Activated CD8-positive, alpha-beta T cell treated with anti-CD3 and anti-CD28 coated beads, Interleukin-2, amount 10 ng/mL, durations not matched to agents 7 days and 5 days (primary cell): ENCODE measurements around the gene PYROXD2. TPM values are rescaled to one million over a fixed set of nuclear protein-coding genes. Genes with fewer than 3 reads are reported as not detected.
"Not testable (repeated sequence)": the region's sequence is repeated elsewhere in the genome, so short reads cannot be mapped to it uniquely, and the experiment has no call there.

Experiments
- ATAC-seq: fragments of 150-1000 bp; cut with Tn5 transposase; one replicate; pipeline ENCODE4 v1.10.0; 2021; ENCODE audit warnings: moderate library complexity
- CTCF ChIA-PET: fragments of 350-600 bp; sonication (Branson Sonifier 250); formaldehyde crosslinking; loops from one replicate; lab custom pipeline; 2021; ENCODE audit warnings: antibody characterized with exemption; lab: Charles Lee
- POLR2A ChIA-PET: fragments of 350-600 bp; sonication (Branson Sonifier 250); formaldehyde crosslinking; loops from one replicate; lab custom pipeline; 2021; ENCODE audit warnings: antibody characterized with exemption; lab: Charles Lee
- DNase-seq: peaks from one replicate; pipeline ENCODE4 v3.0.0-alpha.2; 2020
- H3K27ac Mint-ChIP-seq: one replicate; pipeline ENCODE4 v1.8.0; 2021; ENCODE audit warnings: mild to moderate bottlenecking, mixed read lengths
- H3K27me3 Mint-ChIP-seq: one replicate; pipeline ENCODE4 v1.8.0; 2021; ENCODE audit warnings: low read depth, mixed read lengths
- H3K36me3 Mint-ChIP-seq: one replicate; pipeline ENCODE4 v1.8.0; 2021; ENCODE audit warnings: low read depth, mixed read lengths
- H3K4me1 Mint-ChIP-seq: one replicate; pipeline ENCODE4 v1.8.0; 2021; ENCODE audit warnings: low read depth, mixed read lengths
- H3K4me3 Mint-ChIP-seq: one replicate; pipeline ENCODE4 v1.8.0; 2021; ENCODE audit warnings: mild to moderate bottlenecking, mixed read lengths
- H3K9me3 Mint-ChIP-seq: one replicate; pipeline ENCODE4 v1.8.0; 2022; ENCODE audit warnings: mixed read lengths; ENCODE audit not compliant: insufficient read depth
- total RNA-seq, 2 experiments: library from RNA; stranded (reverse); gene quantifications; one replicate each; pipeline ENCODE4 v1.2.3, GENCODE V29; 2021

The PYROXD2 gene
- total RNA-seq, 2 experiments from 2014 or later: 8.3 to 9.3 TPM

- Mint-ChIP-seq H3K36me3 (no peaks in the 10 kb centered on the region), H3K27me3 (peaks cover 45% of the 10 kb centered on the region)
These were observed 63.1 kb downstream of the PYROXD2 start for GRCh38 chr10:98351831-98352402.

GRCh38 chr10:98349508-98349922 lies 65.5 kb downstream of the PYROXD2 start:
- CTCF ChIA-PET: interaction anchor here (1.4 kb wide), 1 partner anchor 8 kb away, joined by 3 read pairs; no protein-coding TSS in a partner anchor
- H3K27ac Mint-ChIP-seq: no peak overlapping the region
- no peak for ATAC-seq

More at GRCh38 chr10:98351831-98352402, 63.1 kb downstream of the PYROXD2 start:
- Mint-ChIP-seq H3K27ac (no peak overlapping the region), H3K4me1 (peaks cover 5% of the 10 kb centered on the region), H3K4me3 (no peak overlapping the region), H3K9me3 (no peaks in the 10 kb centered on the region)
- ChIA-PET POLR2A (no interaction called here), CTCF (interaction anchor here (0.5 kb wide), 1 partner anchor 393 kb away, joined by 4 read pairs; no protein-coding TSS in a partner anchor)
- no peak for DNase-seq
- no peak for ATAC-seq

DNA sequence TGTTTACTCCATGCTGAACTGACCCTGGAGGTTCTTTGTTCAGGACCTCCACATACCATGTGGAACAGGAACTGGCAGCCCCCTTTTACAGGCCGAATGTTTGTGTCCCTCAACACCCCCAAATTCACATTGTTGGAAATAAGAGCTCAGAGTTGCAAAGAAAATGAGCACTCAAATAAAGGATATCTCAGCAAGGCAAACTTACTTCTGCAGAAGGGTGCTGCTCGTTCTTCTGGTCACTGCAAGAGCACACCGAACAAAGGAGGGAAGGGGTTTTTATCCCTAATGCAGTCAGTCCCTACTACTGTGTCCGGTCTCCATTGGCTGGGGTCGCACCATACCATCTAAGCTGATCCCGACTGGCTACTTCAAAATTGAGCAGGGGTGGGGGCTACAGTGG lies 68.1 kb downstream of the PYROXD2 start:
- H3K4me1 Mint-ChIP-seq: peaks cover 5% of the 10 kb centered on the region
- ATAC-seq (no peak), DNase-seq (no peak)
- peaks cover 24% of the 10 kb centered on the region for H3K27me3 Mint-ChIP-seq
- CTCF ChIA-PET: no interaction called here
- H3K4me3 Mint-ChIP-seq: no peak overlapping the region
- no peaks in the 10 kb centered on the region for H3K36me3 Mint-ChIP-seq
- no peaks in the 10 kb centered on the region for H3K9me3 Mint-ChIP-seq
- no peak overlapping the region for H3K27ac Mint-ChIP-seq
- POLR2A ChIA-PET: no interaction called here

More at GRCh38 chr10:98349508-98349922, 65.5 kb downstream of the PYROXD2 start:
- Mint-ChIP-seq H3K4me3 (no peak overlapping the region), H3K4me1 (peaks cover 5% of the 10 kb centered on the region), H3K27me3 (peaks cover 40% of the 10 kb centered on the region), H3K36me3 (no peaks in the 10 kb centered on the region), H3K9me3 (no peaks in the 10 kb centered on the region)
- DNase-seq: no peak
- POLR2A ChIA-PET: no interaction called here

DNA sequence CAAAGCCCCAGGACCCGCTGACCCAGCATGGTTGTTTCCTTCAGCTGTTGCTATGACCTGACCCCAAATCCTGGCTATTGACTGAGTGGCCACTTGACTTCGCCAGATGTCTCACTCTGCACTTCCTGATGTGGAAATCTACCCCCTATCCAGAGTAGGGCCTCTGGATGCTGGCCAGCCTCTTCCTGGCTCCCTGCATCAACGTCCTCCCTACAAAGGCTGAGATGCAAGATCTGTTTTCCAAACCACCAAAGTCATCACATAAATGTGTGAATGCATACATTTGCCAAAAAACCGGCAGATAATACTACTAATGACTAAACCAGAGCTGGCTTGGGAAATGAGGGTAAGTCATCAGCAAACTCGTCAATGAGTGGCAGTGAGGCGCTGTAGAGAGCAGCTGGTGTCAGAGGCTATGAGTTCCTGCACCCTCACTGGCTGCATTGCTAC lies 70.4 kb downstream of the PYROXD2 start:
- ChIA-PET CTCF (no interaction called here), POLR2A (no interaction called here)
- no peak overlapping the region for H3K27ac Mint-ChIP-seq
- peaks cover 19% of the 10 kb centered on the region for H3K27me3 Mint-ChIP-seq
- ATAC-seq (no peak), DNase-seq (no peak)
- H3K4me3 Mint-ChIP-seq: no peak overlapping the region
- no peaks in the 10 kb centered on the region for H3K36me3 Mint-ChIP-seq
- peaks cover 18% of the 10 kb centered on the region for H3K4me1 Mint-ChIP-seq
- H3K9me3 Mint-ChIP-seq: no peaks in the 10 kb centered on the region

GRCh38 chr10:98341701-98342100 lies 73.3 kb downstream of the PYROXD2 start:
- CTCF ChIA-PET: interaction anchor here (0.5 to 1.7 kb wide), 3 partner anchors 10 to 154 kb away, joined by 3 to 5 read pairs (median 3); no protein-coding TSS in a partner anchor
- H3K4me3 Mint-ChIP-seq, H3K27ac Mint-ChIP-seq, ATAC-seq, H3K36me3 Mint-ChIP-seq, H3K9me3 Mint-ChIP-seq, DNase-seq, POLR2A ChIA-PET: not testable (repeated sequence)
- Mint-ChIP-seq H3K4me1 (peaks cover 15% of the 10 kb centered on the region), H3K27me3 (peaks cover 17% of the 10 kb centered on the region)

DNA sequence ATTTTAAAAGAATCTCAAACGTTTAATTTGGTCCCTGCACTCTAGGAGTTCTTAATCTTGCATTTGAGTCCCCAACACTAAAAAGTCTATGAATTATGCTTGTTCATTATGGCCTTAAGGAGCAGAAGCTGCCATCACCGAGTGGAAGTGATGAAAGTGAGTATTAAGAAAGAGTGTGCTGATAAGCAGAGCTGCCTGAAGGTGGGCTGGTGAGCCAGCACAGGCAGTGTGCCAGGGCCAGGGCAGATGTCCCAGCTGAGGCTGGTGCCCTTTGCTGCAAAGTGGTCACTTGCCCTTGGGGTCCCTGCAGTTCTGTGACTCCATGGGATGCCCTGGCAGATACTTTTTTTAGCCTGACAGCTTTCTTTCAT lies 74.1 kb downstream of the PYROXD2 start:
- Mint-ChIP-seq H3K4me3 (no peak overlapping the region), H3K27me3 (peaks cover 17% of the 10 kb centered on the region), H3K36me3 (no peaks in the 10 kb centered on the region), H3K4me1 (peaks cover 15% of the 10 kb centered on the region), H3K27ac (no peak overlapping the region), H3K9me3 (no peaks in the 10 kb centered on the region)
- no peak for DNase-seq
- ATAC-seq: no peak
- POLR2A ChIA-PET: interaction anchor here (0.8 kb wide), 1 partner anchor 21 kb away, joined by 3 read pairs; no protein-coding TSS in a partner anchor
- CTCF ChIA-PET: interaction anchor here (1.1 to 1.7 kb wide), 2 partner anchors 10 to 126 kb away, joined by 3 to 5 read pairs; no protein-coding TSS in a partner anchor

- Mint-ChIP-seq H3K36me3 (no peaks in the 10 kb centered on the region), H3K27ac (no peak overlapping the region), H3K27me3 (peaks cover 17% of the 10 kb centered on the region), H3K4me3 (no peak overlapping the region), H3K4me1 (peaks cover 15% of the 10 kb centered on the region), H3K9me3 (no peaks in the 10 kb centered on the region)
- no peak for ATAC-seq
- DNase-seq: no peak
- CTCF ChIA-PET: interaction anchor here (1.1 to 1.7 kb wide), 2 partner anchors 9 to 127 kb away, joined by 3 to 5 read pairs; no protein-coding TSS in a partner anchor
- POLR2A ChIA-PET: interaction anchor here (0.8 kb wide), 1 partner anchor 21 kb away, joined by 3 read pairs; no protein-coding TSS in a partner anchor
These were observed 74.6 kb downstream of the PYROXD2 start for GRCh38 chr10:98340261-98340939.

DNA sequence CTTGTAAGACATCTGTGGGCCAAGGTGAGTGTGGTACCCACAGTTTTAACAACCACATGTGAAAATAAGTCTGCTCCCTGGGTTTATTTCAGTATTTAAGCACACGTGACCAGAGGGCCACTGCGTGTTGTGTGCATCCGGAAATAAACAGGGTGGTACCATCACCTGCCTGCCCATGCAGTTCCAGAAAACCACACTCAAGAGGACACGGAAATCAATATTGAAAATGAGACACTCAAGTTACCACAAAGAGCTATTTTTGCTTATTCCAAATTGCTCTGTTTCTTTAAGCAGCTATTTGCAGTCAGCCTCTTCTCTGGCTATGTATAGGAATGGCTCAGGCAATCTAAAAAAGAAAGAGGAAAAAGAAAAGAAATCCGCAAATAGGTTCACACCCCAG lies 75.2 kb downstream of the PYROXD2 start:
- ChIA-PET CTCF (no interaction called here), POLR2A (interaction anchor here (0.8 kb wide), 1 partner anchor 22 kb away, joined by 3 read pairs; no protein-coding TSS in a partner anchor)
- ATAC-seq (peak; percentile 57), DNase-seq (peak; percentile 22)
- Mint-ChIP-seq H3K27ac (no peak overlapping the region), H3K4me1 (peaks cover 15% of the 10 kb centered on the region), H3K27me3 (peaks cover 18% of the 10 kb centered on the region), H3K4me3 (peak overlapping the region; percentile 8), H3K9me3 (no peaks in the 10 kb centered on the region), H3K36me3 (no peaks in the 10 kb centered on the region)

DNA sequence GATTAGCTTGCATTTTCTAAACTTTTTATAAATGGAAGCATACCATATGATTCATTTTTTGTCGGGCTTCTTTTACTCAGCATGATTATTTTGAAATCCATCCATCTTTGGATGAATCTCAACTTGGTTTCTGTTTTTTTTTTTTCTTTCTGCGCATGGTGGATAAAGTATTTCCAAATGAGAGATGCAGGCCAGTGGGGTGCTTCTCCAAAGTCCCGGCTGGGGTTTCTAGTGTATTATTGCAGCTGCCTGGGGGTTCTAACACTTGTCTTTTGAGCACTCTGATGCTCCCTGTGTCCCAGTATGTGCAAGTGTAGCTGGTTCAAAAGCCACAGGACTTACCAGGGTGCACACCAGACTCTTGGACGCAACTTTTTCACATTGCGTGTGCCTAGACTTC lies 76.1 kb downstream of the PYROXD2 start:
- ChIA-PET CTCF (no interaction called here), POLR2A (no interaction called here)
- ATAC-seq: no peak

DNA sequence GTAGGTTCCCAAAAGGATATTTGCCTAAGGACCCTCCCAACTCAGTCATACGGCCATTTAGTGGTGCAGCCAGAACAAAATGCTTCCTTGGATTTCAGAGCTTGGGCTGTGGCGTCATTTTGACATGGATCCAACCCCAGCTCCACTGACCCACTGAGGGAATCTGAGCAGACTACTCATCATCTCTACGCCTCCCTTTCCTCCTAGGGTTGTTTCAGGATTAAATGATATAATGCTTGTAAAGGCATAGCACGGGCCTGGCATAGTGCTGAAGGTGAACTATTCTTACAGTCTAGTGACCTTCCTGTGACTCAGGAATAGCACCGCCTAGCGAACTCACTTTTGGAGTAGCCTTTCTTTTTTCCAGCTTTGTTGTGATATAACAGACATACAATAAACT lies 76.7 kb downstream of the PYROXD2 start:
- no peaks in the 10 kb centered on the region for H3K9me3 Mint-ChIP-seq
- peaks cover 15% of the 10 kb centered on the region for H3K4me1 Mint-ChIP-seq
- CTCF ChIA-PET: no interaction called here
- POLR2A ChIA-PET: no interaction called here
- peaks cover 21% of the 10 kb centered on the region for H3K27me3 Mint-ChIP-seq
- H3K27ac Mint-ChIP-seq: no peak overlapping the region
- no peak overlapping the region for H3K4me3 Mint-ChIP-seq
- DNase-seq: no peak
- H3K36me3 Mint-ChIP-seq: no peaks in the 10 kb centered on the region
- no peak for ATAC-seq

More for the DNA sequence above, 76.1 kb downstream of the PYROXD2 start:
- DNase-seq: no peak
- H3K4me3 Mint-ChIP-seq: no peak overlapping the region
- H3K36me3 Mint-ChIP-seq: no peaks in the 10 kb centered on the region
- no peak overlapping the region for H3K27ac Mint-ChIP-seq
- H3K9me3 Mint-ChIP-seq: no peaks in the 10 kb centered on the region
- H3K27me3 Mint-ChIP-seq: peaks cover 16% of the 10 kb centered on the region
- H3K4me1 Mint-ChIP-seq: peaks cover 15% of the 10 kb centered on the region

GRCh38 chr10:98337484-98337883 lies 77.5 kb downstream of the PYROXD2 start:
- Mint-ChIP-seq H3K4me1 (peaks cover 15% of the 10 kb centered on the region), H3K9me3 (no peaks in the 10 kb centered on the region), H3K27me3 (peaks cover 18% of the 10 kb centered on the region), H3K27ac (no peak overlapping the region), H3K4me3 (no peak overlapping the region), H3K36me3 (no peaks in the 10 kb centered on the region)
- no peak for ATAC-seq
- no peak for DNase-seq
- POLR2A ChIA-PET: no interaction called here
- CTCF ChIA-PET: interaction anchor here (1.4 kb wide), 1 partner anchor 309 kb away, joined by 4 read pairs; no protein-coding TSS in a partner anchor
